Thymus (tissue), 11 donors: ENCODE data around the gene SYNGR1. TPM values are rescaled to one million over a fixed set of nuclear protein-coding genes. Genes with fewer than 3 reads are reported as not detected.

ENCODE experiments used
- DNase-seq, 9 donors: peaks; one replicate each; pipeline ENCODE4 v3.0.0-alpha.2; 2013; ENCODE audit warnings: low spot score in 9 of 9, low read depth in 6 of 9, missing footprints in 1 of 9
- H3K27ac ChIP-seq, 2 donors: one replicate each; pipeline ENCODE4 v1.5.1; 2013; ENCODE audit warnings: control low read depth in 1 of 2, low read depth in 1 of 2, low read length in 1 of 2, mild to moderate bottlenecking in 1 of 2, moderate library complexity in 1 of 2
- H3K27me3 ChIP-seq, 2 donors: one replicate each; pipeline ENCODE4 v1.5.1; 2013; ENCODE audit warnings: low read length in 1 of 2; ENCODE audit not compliant: control insufficient read depth in 2 of 2, insufficient read depth in 1 of 2
- H3K36me3 ChIP-seq, 2 donors: one replicate each; pipeline ENCODE4 v1.5.1; 2013; ENCODE audit warnings: low read length in 1 of 2, mild to moderate bottlenecking in 1 of 2, moderate library complexity in 1 of 2; ENCODE audit not compliant: control insufficient read depth in 2 of 2, insufficient read depth in 2 of 2
- H3K4me1 ChIP-seq, 2 donors: one replicate each; pipeline ENCODE4 v1.5.1; 2013; ENCODE audit warnings: low read length in 2 of 2; ENCODE audit not compliant: control insufficient read depth in 2 of 2, insufficient read depth in 2 of 2
- H3K4me3 ChIP-seq, 2 donors: one replicate each; pipeline ENCODE4 v1.5.1; 2013; ENCODE audit warnings: low read length in 2 of 2, control low read depth in 1 of 2, mild to moderate bottlenecking in 1 of 2
- H3K9me3 ChIP-seq, 2 donors: one replicate each; pipeline ENCODE4 v1.5.1; 2013; ENCODE audit warnings: low read length in 1 of 2, mild to moderate bottlenecking in 1 of 2; ENCODE audit not compliant: control insufficient read depth in 2 of 2, insufficient read depth in 1 of 2
- WGBS: extraction: QIAGEN DNeasy Blood & Tissue Kit; methylation state at CpG from one replicate; pipeline ENCODE4 v1.1.7; 2013; 5-methylcytosine and 5-hydroxymethylcytosine counted together
- polyA plus RNA-seq: library from polyadenylated mRNA; stranded (reverse); fragments of 200-250 nt; gene quantifications from one replicate; pipeline ENCODE4 v1.2.3, GENCODE V29; 2013
- total RNA-seq: library from RNA; stranded (reverse); fragments of 120-200 nt; gene quantifications from one replicate; pipeline ENCODE4 v1.2.4, GENCODE V29; 2013
- donor health status: healthy.

Gene SYNGR1
- total and polyA plus RNA-seq, 2 donors: 2.8 to 6.1 TPM

DNA sequence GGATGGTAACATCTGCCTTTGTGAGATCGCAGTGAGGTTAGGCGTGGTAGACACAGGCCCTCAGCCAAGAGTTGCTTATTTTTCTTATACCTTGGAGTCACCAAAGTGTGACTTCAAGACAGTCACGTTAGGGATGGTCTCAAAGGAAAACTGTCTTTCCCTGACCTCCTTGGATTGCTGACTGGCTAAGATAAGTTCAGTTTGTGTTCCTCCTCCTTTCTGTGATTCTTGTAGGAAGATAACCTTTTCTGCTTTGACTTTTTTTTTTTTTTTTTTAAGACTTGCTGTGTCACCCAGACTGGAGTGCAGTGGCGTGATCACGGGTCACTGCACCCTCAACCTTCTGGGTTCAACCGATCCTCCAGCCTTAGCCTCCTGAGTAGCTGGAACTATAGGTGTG is 72.9 kb downstream of the SYNGR1 start:
- no peaks in the 10 kb centered on the region for H3K9me3 ChIP-seq
- no peak for DNase-seq
- no peaks in the 10 kb centered on the region for H3K4me1 ChIP-seq
- no peak overlapping the region for H3K27ac ChIP-seq
- H3K27me3 ChIP-seq: no peaks in the 10 kb centered on the region
- H3K36me3 ChIP-seq: peaks cover 63 to 70% of the 10 kb centered on the region in 2 donors
- H3K4me3 ChIP-seq: no peak overlapping the region
- 97% methylated on average over 6 of the region's 6 CpGs for WGBS

GRCh38 chr22:39423976-39424375 is 74.2 kb downstream of the SYNGR1 start:
- Histone ChIP-seq H3K4me1 (no peaks in the 10 kb centered on the region), H3K9me3 (no peaks in the 10 kb centered on the region), H3K4me3 (no peak overlapping the region), H3K27me3 (no peaks in the 10 kb centered on the region), H3K27ac (no peak overlapping the region), H3K36me3 (peaks cover 64 to 68% of the 10 kb centered on the region in 2 donors)
- 100% methylated on average over 3 of the region's 3 CpGs for WGBS
- no peak for DNase-seq

GRCh38 chr22:39426380-39427043 is 76.7 kb downstream of the SYNGR1 start:
- H3K27ac ChIP-seq: no peak overlapping the region
- DNase-seq: no peak
- H3K36me3 ChIP-seq: peaks cover 63% of the 10 kb centered on the region in 2 donors
- no peaks in the 10 kb centered on the region for H3K27me3 ChIP-seq
- no peaks in the 10 kb centered on the region for H3K9me3 ChIP-seq
- no peak overlapping the region for H3K4me3 ChIP-seq
- WGBS: 97% methylated on average over 20 of the region's 20 CpGs
- no peaks in the 10 kb centered on the region for H3K4me1 ChIP-seq

DNA sequence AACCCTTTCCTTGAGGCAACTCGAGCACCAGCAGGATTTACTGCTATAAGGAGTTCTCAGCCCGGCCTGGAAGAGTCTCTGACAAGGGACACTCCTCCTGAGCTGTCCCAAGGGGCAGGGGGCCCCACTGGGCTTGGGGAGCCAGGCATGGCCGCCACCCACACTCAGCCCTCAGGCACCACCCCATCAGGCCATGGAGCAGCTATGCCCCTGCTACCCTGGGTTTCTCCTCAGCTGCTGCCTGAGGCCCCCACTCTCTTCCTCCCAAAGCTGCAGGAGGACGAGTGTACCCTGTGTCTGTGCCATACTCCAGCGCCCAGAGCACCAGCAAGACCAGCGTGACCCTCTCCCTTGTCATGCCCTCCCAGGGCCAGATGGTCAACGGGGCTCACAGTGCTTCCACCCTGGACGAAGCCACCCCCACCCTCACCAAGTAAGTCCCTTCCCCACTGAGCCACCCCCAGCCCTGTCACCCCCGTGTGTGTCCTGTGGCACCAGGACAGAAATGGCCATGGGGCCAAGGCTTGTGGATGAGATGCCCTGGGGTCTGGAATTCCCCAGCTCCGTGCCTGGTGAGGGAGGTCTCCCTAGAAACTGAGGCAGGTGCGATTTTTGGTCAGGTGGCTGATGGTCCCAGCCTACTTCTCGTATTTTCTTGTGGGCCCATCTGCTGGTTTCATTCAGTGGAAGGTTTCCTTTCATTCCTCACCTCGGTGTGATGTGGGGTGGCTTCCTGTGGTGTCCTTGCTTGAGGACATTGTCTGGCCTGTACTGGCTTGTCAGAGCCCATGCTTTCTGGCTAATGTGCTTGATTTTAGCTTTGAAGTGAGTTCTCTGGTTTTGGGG is 78.2 kb downstream of the SYNGR1 start:
- no peak overlapping the region for H3K4me3 ChIP-seq
- peaks cover 65 to 71% of the 10 kb centered on the region in 2 donors for H3K36me3 ChIP-seq
- H3K9me3 ChIP-seq: no peaks in the 10 kb centered on the region
- no peaks in the 10 kb centered on the region for H3K4me1 ChIP-seq
- DNase-seq: no peak
- WGBS: 96% methylated on average over 13 of the region's 13 CpGs
- H3K27ac ChIP-seq: peak overlapping the region in 1 of 2 donors; percentile 15
- no peaks in the 10 kb centered on the region for H3K27me3 ChIP-seq

GRCh38 chr22:39428597-39429071 is 78.8 kb downstream of the SYNGR1 start:
- no peaks in the 10 kb centered on the region for H3K9me3 ChIP-seq
- H3K4me1 ChIP-seq: no peaks in the 10 kb centered on the region
- H3K27me3 ChIP-seq: no peaks in the 10 kb centered on the region
- peaks cover 63 to 75% of the 10 kb centered on the region in 2 donors for H3K36me3 ChIP-seq
- no peak overlapping the region for H3K4me3 ChIP-seq
- no peak for DNase-seq
- H3K27ac ChIP-seq: peak overlapping the region in 1 of 2 donors; percentile 15
- WGBS: 93% methylated on average over 10 of the region's 10 CpGs

GRCh38 chr22:39429186-39429585 is 79.4 kb downstream of the SYNGR1 start:
- no peaks in the 10 kb centered on the region for H3K4me1 ChIP-seq
- 98% methylated on average over 13 of the region's 13 CpGs for WGBS
- no peak overlapping the region for H3K27ac ChIP-seq
- no peak for DNase-seq
- H3K27me3 ChIP-seq: no peaks in the 10 kb centered on the region
- no peak overlapping the region for H3K4me3 ChIP-seq
- no peaks in the 10 kb centered on the region for H3K9me3 ChIP-seq
- peaks cover 61 to 81% of the 10 kb centered on the region in 2 donors for H3K36me3 ChIP-seq

- Histone ChIP-seq H3K4me3 (no peak overlapping the region), H3K27ac (no peak overlapping the region), H3K27me3 (no peaks in the 10 kb centered on the region), H3K9me3 (no peaks in the 10 kb centered on the region), H3K36me3 (peaks cover 65 to 87% of the 10 kb centered on the region in 2 donors), H3K4me1 (no peaks in the 10 kb centered on the region)
- no peak for DNase-seq
- WGBS: 97% methylated on average over 27 of the region's 27 CpGs
Observed at GRCh38 chr22:39429916-39430575, 80.3 kb downstream of the SYNGR1 start.

- H3K9me3 ChIP-seq: no peaks in the 10 kb centered on the region
- no peaks in the 10 kb centered on the region for H3K4me1 ChIP-seq
- H3K27ac ChIP-seq: no peak overlapping the region
- WGBS: 94% methylated on average over 10 of the region's 10 CpGs
- H3K4me3 ChIP-seq: no peak overlapping the region
- no peak for DNase-seq
- peaks cover 65 to 87% of the 10 kb centered on the region in 2 donors for H3K36me3 ChIP-seq
- H3K27me3 ChIP-seq: no peaks in the 10 kb centered on the region
Observed at GRCh38 chr22:39430576-39431150, 80.9 kb downstream of the SYNGR1 start.
